PFSK-1 (cell line): ENCODE results near the gene TNNC1.

ENCODE experiments used
- FOXP2 ChIP-seq: optimal IDR thresholded peaks from 2 replicates; pipeline ENCODE3; 2011; ENCODE audit warnings: borderline replicate concordance, control low read depth, inconsistent platforms; ENCODE audit not compliant: insufficient read depth; ENCODE audit errors: extremely low read length, extremely low read depth
- POLR2AphosphoS5 ChIP-seq: IDR thresholded peaks from 2 replicates; pipeline ENCODE4 v1.6.1; 2012; ENCODE audit warnings: low read depth, mild to moderate bottlenecking, control low read depth, low read length, moderate library complexity
- REST ChIP-seq, 2 experiments: IDR thresholded peaks; 2 replicates each; pipeline versions ENCODE4 v1.6.1 to v1.8.0; 2011 to 2012; ENCODE audit warnings: low read depth in 2 of 2, low read length in 2 of 2, control low read depth in 1 of 2, inconsistent platforms in 1 of 2, mild to moderate bottlenecking in 1 of 2, moderate library complexity in 1 of 2; ENCODE audit not compliant: insufficient read depth in 1 of 2
- SIN3A ChIP-seq: IDR thresholded peaks from 2 replicates; pipeline ENCODE4 v1.6.1; 2012; ENCODE audit warnings: mild to moderate bottlenecking, low read length, moderate library complexity, borderline replicate concordance; ENCODE audit not compliant: insufficient read depth
- TAF1 ChIP-seq: IDR thresholded peaks from 2 replicates; pipeline ENCODE4 v1.6.1; 2012; ENCODE audit warnings: low read length, control low read depth, borderline replicate concordance; ENCODE audit not compliant: insufficient read depth

TNNC1 gene

GRCh38 chr3:52403271-52403841 lies 50.5 kb downstream of the TNNC1 start:
- TF ChIP-seq POLR2AphosphoS5 (no peak), FOXP2 (no peak), SIN3A (no peak), TAF1 (no peak), REST (IDR thresholded peaks at IDR 0.05; ENCODE audit: insufficient read depth in 1 of 2, low read depth in 2 of 2, low read length in 2 of 2) (no peak)

GRCh38 chr3:52402706-52403270 lies 51.1 kb downstream of the TNNC1 start:
- TF ChIP-seq SIN3A = no peak
- TF ChIP-seq POLR2AphosphoS5 = no peak
- no peak for TF ChIP-seq FOXP2
- no peak for TF ChIP-seq TAF1
- TF ChIP-seq REST (IDR thresholded peaks at IDR 0.05; ENCODE audit: insufficient read depth in 1 of 2, low read depth in 2 of 2, low read length in 2 of 2) = no peak

DNA sequence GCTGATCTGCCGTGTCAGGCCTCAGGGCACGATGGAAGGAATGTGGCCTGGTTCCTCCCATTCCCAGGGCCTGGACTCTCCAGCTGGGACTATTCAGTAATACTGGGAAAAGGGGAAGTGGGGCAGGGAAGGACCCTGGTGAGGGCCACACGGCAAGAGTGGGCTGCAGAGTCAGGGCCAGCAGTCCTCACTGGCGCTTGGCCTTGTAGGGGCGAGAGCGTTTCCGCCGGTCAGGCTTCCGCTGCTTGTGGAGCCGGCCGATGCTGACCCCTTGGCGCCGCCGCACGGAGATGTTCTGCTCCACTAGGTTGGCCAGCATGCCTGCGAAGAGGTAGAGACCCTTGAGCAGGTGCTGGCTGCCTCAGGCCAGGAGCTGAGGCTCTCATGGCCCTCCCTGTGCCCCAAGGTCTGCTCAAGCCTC lies 51.7 kb downstream of the TNNC1 start:
- TF ChIP-seq FOXP2 (no peak), SIN3A (no peak), POLR2AphosphoS5 (no peak), REST (IDR thresholded peaks at IDR 0.05; ENCODE audit: insufficient read depth in 1 of 2, low read depth in 2 of 2, low read length in 2 of 2) (no peak), TAF1 (no peak)

DNA sequence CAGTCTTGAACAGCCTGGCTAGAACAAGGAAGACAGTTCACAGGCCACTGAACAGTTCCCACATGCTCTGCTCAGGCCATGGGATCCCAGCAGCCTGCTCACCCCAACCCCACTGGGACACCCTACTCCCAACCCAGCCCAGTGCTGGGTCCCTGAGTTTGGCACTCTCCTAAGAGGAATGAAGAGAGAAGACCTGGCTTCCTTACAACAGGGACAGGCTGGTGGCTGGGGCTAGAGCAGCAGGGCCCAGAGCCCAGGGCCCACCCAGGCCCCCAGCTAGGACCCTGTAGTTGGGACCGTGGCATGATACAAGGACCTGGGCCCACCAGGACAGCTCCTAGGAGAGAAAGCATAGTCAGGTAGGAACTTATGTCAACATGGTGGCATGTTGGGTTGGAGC lies 52.3 kb downstream of the TNNC1 start:
- TF ChIP-seq FOXP2 = no peak
- TF ChIP-seq TAF1 = no peak
- TF ChIP-seq REST (IDR thresholded peaks at IDR 0.05; ENCODE audit: insufficient read depth in 1 of 2, low read depth in 2 of 2, low read length in 2 of 2) = no peak
- no peak for TF ChIP-seq POLR2AphosphoS5
- no peak for TF ChIP-seq SIN3A
